GM13977 (cell line): ENCODE measurements around the gene DFFB.

Experiments used
- DNase-seq: peaks from one replicate; pipeline ENCODE4 v3.0.0; 2012; ENCODE audit warnings: low spot score
- in situ Hi-C: fragments of 300-500 bp; cut with MboI; formaldehyde crosslinking; loops from one replicate; pipeline ENCODE4 v1.12.0; 2022; ENCODE audit warnings: low sequenced_read_pairs, low pct_unique_long_range_greater_than_20kb, mixed read lengths, inconsistent platforms; ENCODE audit not compliant: unreplicated experiment
- TF ChIP-seq, protein P1 (sequence below): IDR thresholded peaks from 2 replicates; pipeline ENCODE4 v1.5.1; 2012; ENCODE audit warnings: mild to moderate bottlenecking, control low read depth; ENCODE audit not compliant: insufficient read depth; ENCODE audit errors: extremely low read depth, missing control alignments

The DFFB gene

DNA sequence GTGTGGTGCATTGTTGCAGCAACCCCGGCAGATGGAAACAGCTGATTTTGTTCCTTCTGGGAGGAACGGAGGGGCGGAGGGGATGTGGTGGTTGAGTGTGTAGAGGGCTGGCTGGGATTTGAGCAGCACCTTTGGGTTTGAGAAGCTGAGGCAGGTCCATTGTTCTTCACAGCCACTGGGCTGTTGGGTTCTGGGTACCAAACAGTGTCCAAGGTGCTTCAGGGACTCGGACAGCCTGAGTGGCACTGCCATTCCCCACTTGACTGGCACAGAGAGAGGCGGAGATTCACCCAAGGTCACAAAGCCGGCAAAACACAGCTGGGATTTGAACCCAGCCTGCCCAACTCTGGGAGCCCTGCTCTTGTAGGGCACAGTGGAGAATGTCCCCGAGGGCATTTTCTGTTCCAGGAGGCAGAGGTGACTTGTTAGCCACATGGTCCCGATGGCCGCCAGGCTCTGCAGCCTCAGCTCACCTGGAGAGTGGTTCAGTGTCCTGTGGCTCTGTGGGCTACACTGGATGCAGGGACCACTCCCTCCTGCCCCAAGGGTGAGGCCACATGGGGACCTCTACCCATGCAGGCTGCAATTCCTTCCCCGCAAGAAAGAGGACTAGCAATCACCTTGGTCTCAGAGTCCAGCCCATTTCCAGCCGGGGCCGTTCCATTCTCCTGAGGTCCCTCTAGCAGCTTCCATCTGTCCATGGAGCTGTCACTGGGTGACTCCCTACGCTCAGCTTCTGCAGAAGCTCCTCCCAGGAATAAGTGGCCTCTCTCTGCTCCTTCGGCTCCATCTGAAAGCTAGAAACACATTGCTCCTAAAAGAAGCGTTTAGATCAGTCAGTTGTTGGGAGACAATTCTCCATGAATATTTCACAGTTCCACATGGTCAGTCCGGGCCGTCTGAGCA, 74.0 kb downstream of the DFFB start:
- DNase-seq = no peak
- in situ Hi-C loops = no loop called here
- TF ChIP-seq, protein P1, sequence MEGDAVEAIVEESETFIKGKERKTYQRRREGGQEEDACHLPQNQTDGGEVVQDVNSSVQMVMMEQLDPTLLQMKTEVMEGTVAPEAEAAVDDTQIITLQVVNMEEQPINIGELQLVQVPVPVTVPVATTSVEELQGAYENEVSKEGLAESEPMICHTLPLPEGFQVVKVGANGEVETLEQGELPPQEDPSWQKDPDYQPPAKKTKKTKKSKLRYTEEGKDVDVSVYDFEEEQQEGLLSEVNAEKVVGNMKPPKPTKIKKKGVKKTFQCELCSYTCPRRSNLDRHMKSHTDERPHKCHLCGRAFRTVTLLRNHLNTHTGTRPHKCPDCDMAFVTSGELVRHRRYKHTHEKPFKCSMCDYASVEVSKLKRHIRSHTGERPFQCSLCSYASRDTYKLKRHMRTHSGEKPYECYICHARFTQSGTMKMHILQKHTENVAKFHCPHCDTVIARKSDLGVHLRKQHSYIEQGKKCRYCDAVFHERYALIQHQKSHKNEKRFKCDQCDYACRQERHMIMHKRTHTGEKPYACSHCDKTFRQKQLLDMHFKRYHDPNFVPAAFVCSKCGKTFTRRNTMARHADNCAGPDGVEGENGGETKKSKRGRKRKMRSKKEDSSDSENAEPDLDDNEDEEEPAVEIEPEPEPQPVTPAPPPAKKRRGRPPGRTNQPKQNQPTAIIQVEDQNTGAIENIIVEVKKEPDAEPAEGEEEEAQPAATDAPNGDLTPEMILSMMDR = no peak

DNA sequence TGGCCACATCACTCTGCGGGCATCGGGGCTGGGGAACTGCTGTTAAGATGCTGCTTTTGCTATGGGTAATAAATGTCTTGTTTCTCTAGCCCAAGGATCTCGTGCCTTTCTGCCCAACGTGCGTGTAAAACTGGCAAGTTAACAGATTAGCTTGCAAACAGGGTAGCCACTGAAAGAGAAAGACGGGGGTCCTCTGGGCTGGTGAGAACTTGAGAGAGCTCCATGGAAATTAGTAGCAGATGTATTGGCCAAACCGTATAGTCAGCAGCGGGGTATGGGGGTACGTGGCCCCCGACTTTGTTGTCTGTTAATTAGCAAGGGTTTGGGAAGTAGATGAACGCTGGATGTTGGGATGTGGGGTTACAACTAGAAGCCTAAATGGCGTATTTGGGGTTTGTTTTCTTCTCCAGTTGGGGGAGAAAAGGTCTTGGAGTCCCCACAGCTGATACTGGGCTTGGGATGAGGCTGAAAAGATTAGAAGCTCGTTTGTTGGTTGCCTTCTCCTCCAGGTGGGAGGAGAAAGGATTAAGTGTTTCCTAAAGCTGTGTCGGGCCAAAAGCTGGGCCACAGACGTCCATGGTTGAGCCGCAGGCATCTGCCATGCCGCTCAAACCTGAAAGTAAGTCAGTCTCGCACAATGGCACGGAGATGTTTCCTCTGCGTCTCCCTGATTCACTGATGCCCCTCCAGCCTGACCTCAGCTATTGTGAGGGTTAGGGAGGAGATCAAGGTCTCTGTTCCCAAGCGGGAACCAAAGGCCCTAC, 75.1 kb downstream of the DFFB start:
- DNase-seq = no peak
- in situ Hi-C loops = no loop called here
- TF ChIP-seq, protein P1 = no peak
